ENCODE measurements around the gene THRSP. TPM values are rescaled to one million over a fixed set of nuclear protein-coding genes. Genes with fewer than 3 reads are reported as not detected.

THRSP gene
- total RNA-seq (2021; fragmentation: NEBNext Ultra II Directional; extraction: Animal tissue kit (Norgen Biotek cat#: 25700)), result not detected in 2 replicates
- polyA plus RNA-seq (2011; rRNA removed), result 0.11 TPM in 1 of 2 replicates, not detected in the other
- polyA plus RNA-seq (2011; cell fraction: cytosol; rRNA removed), result 0.13 TPM
- not detected for polyA plus RNA-seq (2011; cell fraction: nucleus; rRNA removed)
- polyA plus RNA-seq (2012, experiment 1 of 2), result not detected in 4 replicates
- not detected for polyA plus RNA-seq (2012, experiment 2 of 2)
- polyA plus RNA-seq (2013, experiment 1 of 2), result not detected
- not detected for polyA plus RNA-seq (2013, experiment 2 of 2)
- 0.16 TPM in 1 of 2 replicates, not detected in the other for polyA minus RNA-seq (2011; rRNA and poly(A)+ RNA removed)
- polyA minus RNA-seq (2011; cell fraction: cytosol; rRNA and poly(A)+ RNA removed), result not detected
- polyA minus RNA-seq (2011; cell fraction: nucleus; rRNA and poly(A)+ RNA removed), result not detected
- long read RNA-seq, experiment 1, result 0 reads
- long read RNA-seq, experiment 2, result 0 reads

GRCh38 chr11:78063440-78064181, at the start of gene THRSP:
THRSP (plus strand) TSS chr11:78063861; CDS start chr11:78063882, 21 bp downstream.
- POLR2A ChIA-PET (ENCODE audit: partially characterized antibody), result interaction anchor here (1.3 kb wide), 1 partner anchor 10 kb away, joined by 3 read pairs; no protein-coding TSS in a partner anchor

More at GRCh38 chr11:78063440-78064181, at the start of gene THRSP:
- no peaks in the 10 kb centered on the region for H3K79me1 ChIP-seq (ENCODE audit: low read depth, low read length)
- no peak within 1 kb of the TSS for H3K56ac ChIP-seq (replicated peaks; ENCODE audit: insufficient read length, low read depth, low read length)
- H2AK5ac ChIP-seq (ENCODE audit: low read depth, low read length), result no peak within 1 kb of the TSS
- 96% methylated on average over 14 of the region's 14 CpGs; no CpG with 5 or more reads in 1 of the 2 experiments for WGBS, 2 experiments (ENCODE audit: extremely low coverage in 1 of 2, insufficient coverage in 1 of 2, insufficient read length in 1 of 2, insufficient replicate concordance in 2 of 2, low coverage in 1 of 2, low lambda C conversion rate in 2 of 2, missing lambda C conversion rate in 1 of 2)
- no peak within 1 kb of the TSS for H3K14ac ChIP-seq (ENCODE audit: insufficient read length)
- no peak within 1 kb of the TSS for H3K4me2 ChIP-seq (ENCODE audit: insufficient read depth in 1 of 2, low read depth in 2 of 2, low read length in 2 of 2)
- no peak within 1 kb of the TSS for H2BK12ac ChIP-seq (ENCODE audit: low read depth, low read length)
- TF ChIP-seq EGR1 (IDR thresholded peaks at IDR 0.05; ENCODE audit: borderline replicate concordance, low read depth, low read length), result no peak
- no peak for TF ChIP-seq BCL11A (IDR thresholded peaks at IDR 0.05; ENCODE audit: low read depth in 2 of 2, low read length in 2 of 2)
- TF ChIP-seq EZH2 (IDR thresholded peaks at IDR 0.05; ENCODE audit: low read depth, low read length, severe bottlenecking), result no peak
- TF ChIP-seq PHF8 (conservative IDR thresholded peaks at IDR 0.05; ENCODE audit: low read depth, low read length), result no peak
- no peak for TF ChIP-seq FOSL1 (IDR thresholded peaks at IDR 0.05; ENCODE audit: insufficient read depth, low read depth, low read length)
- TF ChIP-seq POLR2A (IDR thresholded peaks at IDR 0.05; ENCODE audit: control extremely low read depth in 1 of 2, low read depth in 2 of 2, low read length in 2 of 2), result no peak
- H2BK15ac ChIP-seq (ENCODE audit: low read length), result no peak within 1 kb of the TSS
- no peak within 1 kb of the TSS for H2AFZ ChIP-seq (ENCODE audit: low read length)
- H4K5ac ChIP-seq (ENCODE audit: insufficient read length, low read depth, low read length), result no peak within 1 kb of the TSS
- H3K23ac ChIP-seq (ENCODE audit: insufficient read length), result no peak within 1 kb of the TSS
- no peak within 1 kb of the TSS for H3K4ac ChIP-seq (replicated peaks; ENCODE audit: insufficient read length, low read depth, low read length)
- H3K18ac ChIP-seq (ENCODE audit: extremely low read depth, low read length), result no peak within 1 kb of the TSS
- DNase-seq (ENCODE audit: low read depth in 1 of 2, low spot score in 2 of 2) (no peak), FAIRE-seq (no peak)
- no peaks in the 10 kb centered on the region for H3K79me2 ChIP-seq (ENCODE audit: control insufficient read depth in 1 of 2, insufficient read depth in 2 of 2, low read length in 2 of 2)
- no peak within 1 kb of the TSS for H2BK20ac ChIP-seq (ENCODE audit: low read length)
- H3K23me2 ChIP-seq (ENCODE audit: low read depth, low read length), result no peaks in the 10 kb centered on the region
- H2BK120ac ChIP-seq (replicated peaks; ENCODE audit: low read depth, low read length), result no peak within 1 kb of the TSS
- CTCF ChIA-PET (ENCODE audit: partially characterized antibody), result interaction anchor here (0.8 to 2.1 kb wide), 4 partner anchors 12 to 22 kb away, joined by 3 to 5 read pairs (median 4); no protein-coding TSS in a partner anchor
- no peak within 1 kb of the TSS for H3K27ac ChIP-seq (ENCODE audit: low read depth, low read length)
- no peak within 1 kb of the TSS for H3K4me3 ChIP-seq (ENCODE audit: extremely low read depth in 1 of 4, insufficient read depth in 2 of 4, low read depth in 3 of 4, low read length in 4 of 4)
- H4K91ac ChIP-seq (replicated peaks; ENCODE audit: insufficient read length, low read length), result no peak within 1 kb of the TSS
- H4K20me1 ChIP-seq (replicated peaks in 1 of 2; ENCODE audit: control insufficient read depth in 1 of 2, insufficient read depth in 2 of 2, low read length in 2 of 2), result no peaks in the 10 kb centered on the region
- H3K9ac ChIP-seq (replicated peaks in 1 of 4; ENCODE audit: extremely low read depth in 1 of 4, low read depth in 3 of 4, low read length in 3 of 4), result no peak within 1 kb of the TSS
- H4K8ac ChIP-seq (ENCODE audit: extremely low read depth, insufficient read depth, low read length), result no peak within 1 kb of the TSS
- H3K9me3 ChIP-seq (ENCODE audit: insufficient read depth in 2 of 2, low read depth in 1 of 2, low read length in 1 of 2), result no peaks in the 10 kb centered on the region
- H3K36me3 ChIP-seq (ENCODE audit: control insufficient read depth in 2 of 4, insufficient read depth in 4 of 4, low read length in 3 of 4), result peaks cover 0 to 5% (median 2%) of the 10 kb centered on the region in 4 experiments; a peak in 2 of 8 replicates
- no peaks in the 10 kb centered on the region for H3K27me3 ChIP-seq (replicated peaks in 1 of 4; ENCODE audit: control insufficient read depth in 3 of 4, extremely low read depth in 1 of 4, insufficient read depth in 3 of 4, low read length in 3 of 4)
- no peaks in the 10 kb centered on the region for H3K4me1 ChIP-seq (replicated peaks in 1 of 4; ENCODE audit: control insufficient read depth in 3 of 4, insufficient read depth in 4 of 4, low read length in 3 of 4)
- H2BK5ac ChIP-seq (ENCODE audit: low read depth, low read length), result no peak within 1 kb of the TSS
